ENCODE results near the gene GPR160. TPM values are rescaled to one million over a fixed set of nuclear protein-coding genes. Genes with fewer than 3 reads are reported as not detected.

Gene GPR160, protein sequence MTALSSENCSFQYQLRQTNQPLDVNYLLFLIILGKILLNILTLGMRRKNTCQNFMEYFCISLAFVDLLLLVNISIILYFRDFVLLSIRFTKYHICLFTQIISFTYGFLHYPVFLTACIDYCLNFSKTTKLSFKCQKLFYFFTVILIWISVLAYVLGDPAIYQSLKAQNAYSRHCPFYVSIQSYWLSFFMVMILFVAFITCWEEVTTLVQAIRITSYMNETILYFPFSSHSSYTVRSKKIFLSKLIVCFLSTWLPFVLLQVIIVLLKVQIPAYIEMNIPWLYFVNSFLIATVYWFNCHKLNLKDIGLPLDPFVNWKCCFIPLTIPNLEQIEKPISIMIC
- 1.4 to 2.1 TPM (median 1.7 TPM) in 5 replicates for total RNA-seq (2022; extraction: Qiagen RNA extraction)

DNA sequence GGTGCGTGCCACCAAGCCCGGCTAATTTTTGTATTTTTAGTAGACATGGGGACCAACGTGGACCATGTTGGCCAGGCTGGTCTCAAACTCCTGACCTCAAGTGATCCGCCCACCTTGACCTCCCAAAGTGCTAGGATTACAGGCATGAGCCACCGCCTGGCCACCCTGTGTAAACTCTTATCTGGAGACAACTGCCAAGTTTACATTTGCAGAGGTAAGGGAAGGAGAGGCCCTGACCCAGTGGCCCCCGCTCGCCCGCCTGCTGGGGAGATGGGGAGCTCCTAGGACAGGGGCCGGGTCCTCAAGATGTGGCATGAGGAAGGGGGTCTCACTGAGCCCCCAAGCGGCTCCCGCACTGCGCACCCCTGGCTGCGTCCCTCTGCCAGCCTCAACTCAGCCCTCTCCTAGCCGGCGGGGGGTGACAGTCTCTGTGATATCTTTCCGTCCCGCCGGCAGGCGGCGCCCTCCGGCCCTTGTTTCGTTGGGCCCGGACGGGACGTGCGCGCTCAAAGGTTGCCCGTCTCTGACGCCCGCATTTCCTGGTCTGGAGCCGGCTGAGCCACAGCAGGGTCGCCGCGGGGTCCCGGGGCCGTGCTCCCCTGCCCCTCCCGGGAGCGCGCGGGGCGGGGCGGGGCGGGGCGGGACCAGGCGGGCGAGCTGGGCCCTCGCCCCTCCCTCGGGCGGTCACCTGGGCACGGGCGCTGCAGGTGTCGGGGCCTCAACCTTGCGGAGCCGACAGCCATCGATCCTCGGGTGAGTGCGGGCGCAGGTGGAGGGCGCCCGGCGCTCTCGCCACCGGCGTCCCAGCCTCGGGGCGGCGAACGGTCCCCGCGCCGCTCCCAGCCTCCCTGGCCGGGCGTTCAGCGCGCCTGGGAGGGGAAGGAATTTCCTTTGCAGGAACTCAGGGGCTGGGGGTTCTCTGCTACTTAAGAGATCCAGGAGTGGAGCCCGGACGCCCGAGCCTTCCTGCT lies at the start of gene GPR160:
Gene GPR160, plus strand, starts transcription at position 533 of the 971 bp plus-strand sequence. CDS start 45,978 bp downstream, outside the sequence.

Other genes starting within 250 kb of the GPR160 start
- not detected in 5 replicates for gene LRRIQ4, start 225.1 kb upstream of the GPR160 start, total RNA-seq (2022; extraction: Qiagen RNA extraction)
- gene LRRC34, start 225.1 kb upstream of the GPR160 start, total RNA-seq (2022; extraction: Qiagen RNA extraction) = not detected in 5 replicates
- not detected in 5 replicates for gene LRRC31, start 168.1 kb upstream of the GPR160 start, total RNA-seq (2022; extraction: Qiagen RNA extraction)
- gene SAMD7, start 126.4 kb upstream of the GPR160 start, total RNA-seq (2022; extraction: Qiagen RNA extraction) = not detected in 5 replicates
- 71.9 to 147 TPM (median 80.0 TPM) in 5 replicates for gene SEC62, start 71.2 kb upstream of the GPR160 start, total RNA-seq (2022; extraction: Qiagen RNA extraction)
- gene PHC3, start 143.7 kb downstream of the GPR160 start, total RNA-seq (2022; extraction: Qiagen RNA extraction) = 11.5 to 15.6 TPM (median 14.6 TPM) in 5 replicates
- gene PRKCI, start 184.4 kb downstream of the GPR160 start, total RNA-seq (2022; extraction: Qiagen RNA extraction) = 13.8 to 17.6 TPM (median 16.3 TPM) in 5 replicates